Ectodermal cell (in vitro differentiated cells): Measurements from ENCODE around the gene PTPRR.

ENCODE experiments used
- H3K27ac ChIP-seq: 2 replicates; pipeline ENCODE4 v1.7.0; 2013; ENCODE audit warnings: mild to moderate bottlenecking, low read depth, low read length; ENCODE audit not compliant: insufficient read depth, poor library complexity, severe bottlenecking
- H3K27me3 ChIP-seq: 2 replicates; pipeline ENCODE4 v1.7.0; 2013; ENCODE audit warnings: mild to moderate bottlenecking, low read length; ENCODE audit not compliant: insufficient read depth, control insufficient read depth, poor library complexity, severe bottlenecking
- H3K36me3 ChIP-seq: one replicate; pipeline ENCODE4 v1.7.0; 2013; ENCODE audit warnings: low read length; ENCODE audit not compliant: control insufficient read depth, insufficient read depth
- H3K4me1 ChIP-seq: one replicate; pipeline ENCODE4 v1.7.0; 2013; ENCODE audit warnings: low read length; ENCODE audit not compliant: control insufficient read depth, insufficient read depth
- H3K4me3 ChIP-seq: 2 replicates; pipeline ENCODE4 v1.7.0; 2013; ENCODE audit warnings: low read depth, low read length, control low read depth; ENCODE audit not compliant: insufficient read depth
- H3K9me3 ChIP-seq: 2 replicates; pipeline ENCODE4 v1.7.0; 2013; ENCODE audit warnings: mild to moderate bottlenecking, low read length, moderate library complexity; ENCODE audit not compliant: control insufficient read depth
- WGBS, 2 experiments: methylation state at CpG; one replicate each; pipeline ENCODE4 v1.1.7; 2013; ENCODE audit warnings: missing lambda C conversion rate in 2 of 2; 5-methylcytosine and 5-hydroxymethylcytosine counted together

Gene PTPRR

GRCh38 chr12:70603044-70603443 lies 317.5 kb downstream of the PTPRR start:
- H3K27ac ChIP-seq = no peak overlapping the region
- H3K4me1 ChIP-seq = no peaks in the 10 kb centered on the region
- no peaks in the 10 kb centered on the region for H3K27me3 ChIP-seq
- no CpG with 5 or more reads among the region's 1 CpG for WGBS, 2 experiments
- no peak overlapping the region for H3K4me3 ChIP-seq
- no peaks in the 10 kb centered on the region for H3K36me3 ChIP-seq
- H3K9me3 ChIP-seq = no peaks in the 10 kb centered on the region

- Histone ChIP-seq H3K27me3 (no peaks in the 10 kb centered on the region), H3K4me1 (no peaks in the 10 kb centered on the region), H3K36me3 (no peaks in the 10 kb centered on the region), H3K27ac (no peak overlapping the region), H3K4me3 (no peak overlapping the region), H3K9me3 (no peaks in the 10 kb centered on the region)
- 84 to 86% methylated on average over 4 of the region's 4 CpGs for whole genome bisulfite sequencing, 2 experiments
Measured at GRCh38 chr12:70598467-70599193, 321.9 kb downstream of the PTPRR start.

- Histone ChIP-seq H3K36me3 (no peaks in the 10 kb centered on the region), H3K27me3 (no peaks in the 10 kb centered on the region), H3K4me3 (no peak overlapping the region), H3K27ac (no peak overlapping the region), H3K4me1 (no peaks in the 10 kb centered on the region), H3K9me3 (no peaks in the 10 kb centered on the region)
- no CpG with 5 or more reads among the region's 2 CpGs for WGBS, 2 experiments
Measured at GRCh38 chr12:70592664-70593063, 327.9 kb downstream of the PTPRR start.

GRCh38 chr12:70590549-70591226 lies 329.9 kb downstream of the PTPRR start:
- Histone ChIP-seq H3K27me3 (no peaks in the 10 kb centered on the region), H3K9me3 (no peaks in the 10 kb centered on the region), H3K4me1 (no peaks in the 10 kb centered on the region), H3K27ac (no peak overlapping the region), H3K4me3 (no peak overlapping the region), H3K36me3 (no peaks in the 10 kb centered on the region)
- 84 to 88% methylated on average over 4 of the region's 4 CpGs for WGBS, 2 experiments

GRCh38 chr12:70590051-70590450 lies 330.5 kb downstream of the PTPRR start:
- no peaks in the 10 kb centered on the region for H3K9me3 ChIP-seq
- H3K27ac ChIP-seq = no peak overlapping the region
- H3K36me3 ChIP-seq = no peaks in the 10 kb centered on the region
- H3K4me1 ChIP-seq = no peaks in the 10 kb centered on the region
- H3K4me3 ChIP-seq = no peak overlapping the region
- H3K27me3 ChIP-seq = no peaks in the 10 kb centered on the region
- WGBS, 2 experiments = 43 to 49% methylated on average over 6 of the region's 6 CpGs
